Activated naive CD8-positive, alpha-beta T cell (primary cell): ENCODE results near the gene ORC6.
"Not testable (repeated sequence)": the region's sequence is repeated elsewhere in the genome, so short reads cannot be mapped to it uniquely, and the experiment has no call there.

ENCODE experiments used
- H3K27ac Mint-ChIP-seq: one replicate; pipeline ENCODE4 v1.8.0; 2021; ENCODE audit warnings: mixed read lengths
- H3K27me3 Mint-ChIP-seq: one replicate; pipeline ENCODE4 v1.8.0; 2021; ENCODE audit warnings: mixed read lengths
- H3K36me3 Mint-ChIP-seq: one replicate; pipeline ENCODE4 v1.8.0; 2021; ENCODE audit warnings: mixed read lengths
- H3K4me1 Mint-ChIP-seq: one replicate; pipeline ENCODE4 v1.8.0; 2021; ENCODE audit warnings: low read depth, mixed read lengths
- H3K4me3 Mint-ChIP-seq: one replicate; pipeline ENCODE4 v1.8.0; 2021; ENCODE audit warnings: mild to moderate bottlenecking, mixed read lengths
- H3K9me3 Mint-ChIP-seq: one replicate; pipeline ENCODE4 v1.8.0; 2021; ENCODE audit warnings: low read depth, mixed read lengths

ORC6 gene

DNA sequence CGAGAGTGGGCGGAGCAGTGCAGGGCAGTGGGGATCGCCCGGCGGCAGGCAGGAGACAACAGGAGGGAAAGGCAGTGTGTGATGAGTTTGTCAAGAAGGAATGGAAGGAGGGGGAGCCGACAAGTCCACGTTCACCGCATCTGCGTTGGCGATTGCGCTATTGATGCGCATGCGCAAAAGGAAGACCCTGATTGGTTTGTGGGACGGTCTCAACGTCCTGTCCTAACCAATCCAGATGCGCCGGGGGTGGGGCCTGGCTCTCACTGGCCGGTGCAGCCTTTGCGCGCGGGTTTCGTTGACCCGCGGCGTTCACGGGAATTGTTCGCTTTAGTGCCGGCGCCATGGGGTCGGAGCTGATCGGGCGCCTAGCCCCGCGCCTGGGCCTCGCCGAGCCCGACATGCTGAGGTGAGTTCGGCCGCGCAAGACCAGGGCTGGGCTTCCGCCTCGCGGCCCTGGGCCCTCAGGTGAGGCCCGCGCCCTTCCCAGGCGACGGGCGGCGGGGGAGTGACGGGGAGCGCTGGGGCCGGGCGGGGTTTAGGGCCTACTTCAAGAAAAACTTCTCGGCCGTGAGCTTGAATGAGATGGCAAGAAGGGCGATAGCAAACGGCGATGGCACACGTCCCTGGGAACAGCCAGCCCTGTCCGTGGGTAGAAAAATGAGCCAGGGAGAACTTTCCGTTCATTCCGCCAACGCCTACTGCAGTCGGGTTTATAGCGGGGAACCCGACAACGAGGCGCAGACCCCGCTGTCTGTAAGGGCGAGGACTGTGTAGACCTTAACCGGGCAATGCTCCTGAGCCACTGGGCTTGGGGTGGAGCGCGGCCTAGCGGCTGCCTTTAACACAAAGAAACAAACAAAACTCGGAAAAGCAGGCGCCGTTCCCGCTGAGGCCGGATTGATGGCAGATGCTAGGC is at the start of gene ORC6:
TSS of gene ORC6 (plus strand) at position 295 of the 916 bp plus-strand sequence. CDS start at position 342, 47 bp downstream.
- H3K36me3 Mint-ChIP-seq: peaks cover 2% of the 10 kb centered on the region
- no peak within 1 kb of the TSS for H3K4me3 Mint-ChIP-seq
- H3K27ac Mint-ChIP-seq: no peak within 1 kb of the TSS
- peaks cover 36% of the 10 kb centered on the region for H3K4me1 Mint-ChIP-seq
- H3K9me3 Mint-ChIP-seq: no peaks in the 10 kb centered on the region
- no peaks in the 10 kb centered on the region for H3K27me3 Mint-ChIP-seq

DNA sequence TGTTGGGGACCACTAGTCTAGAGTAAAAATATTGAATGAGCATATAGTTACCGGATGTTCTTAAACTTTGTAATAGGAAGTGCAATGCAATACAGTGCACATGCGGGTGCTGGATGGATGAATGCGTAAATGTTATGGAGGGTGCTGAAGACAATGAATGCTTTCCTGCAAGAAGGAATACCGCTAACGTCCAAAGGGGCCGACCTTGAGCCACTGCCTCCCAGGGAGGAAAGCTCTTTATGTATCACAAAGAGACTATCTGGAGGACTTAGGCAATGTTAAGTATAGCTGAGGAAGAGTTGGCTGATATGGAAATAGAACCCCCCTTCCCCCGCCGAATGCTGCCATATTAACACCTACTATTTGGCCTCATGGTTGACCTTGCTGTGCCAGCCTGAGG is 40.8 kb upstream of the ORC6 start:
- Mint-ChIP-seq H3K4me3 (no peak overlapping the region), H3K27me3 (peaks cover under 1% of the 10 kb centered on the region), H3K27ac (no peak overlapping the region), H3K36me3 (peaks cover 10% of the 10 kb centered on the region), H3K9me3 (peaks cover 1% of the 10 kb centered on the region), H3K4me1 (no peaks in the 10 kb centered on the region)

- Mint-ChIP-seq H3K27me3 (no peaks in the 10 kb centered on the region), H3K36me3 (peaks cover 6% of the 10 kb centered on the region), H3K4me3 (no peak overlapping the region), H3K9me3 (no peaks in the 10 kb centered on the region), H3K4me1 (no peaks in the 10 kb centered on the region), H3K27ac (no peak overlapping the region)
Measured at GRCh38 chr16:46649588-46650253, 39.7 kb upstream of the ORC6 start.

DNA sequence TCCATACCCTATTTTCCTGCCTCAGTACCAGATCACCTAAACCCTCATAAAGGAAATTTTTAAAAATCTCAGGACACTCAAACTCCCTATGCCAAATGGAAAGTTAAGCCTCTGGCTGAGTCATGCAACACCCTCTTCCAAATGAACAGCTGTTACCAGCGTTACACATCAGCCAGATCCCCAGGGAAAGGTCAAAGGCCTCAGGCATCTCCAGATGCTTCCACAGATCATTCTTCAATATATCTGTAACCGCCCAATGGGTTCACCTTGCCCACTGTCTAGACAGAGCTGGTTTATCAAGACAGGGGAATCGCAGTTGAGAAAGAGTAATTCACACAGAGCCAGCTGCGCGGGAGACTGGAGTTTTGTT is 39.2 kb upstream of the ORC6 start:
- Mint-ChIP-seq H3K4me1 (no peaks in the 10 kb centered on the region), H3K27me3 (no peaks in the 10 kb centered on the region), H3K36me3 (peaks cover 6% of the 10 kb centered on the region), H3K27ac (no peak overlapping the region), H3K4me3 (no peak overlapping the region), H3K9me3 (no peaks in the 10 kb centered on the region)

GRCh38 chr16:46651305-46651704 is 38.2 kb upstream of the ORC6 start:
- Mint-ChIP-seq H3K4me3 (no peak overlapping the region), H3K27me3 (no peaks in the 10 kb centered on the region), H3K4me1 (no peaks in the 10 kb centered on the region), H3K27ac (no peak overlapping the region), H3K36me3 (peaks cover 6% of the 10 kb centered on the region), H3K9me3 (no peaks in the 10 kb centered on the region)

- Mint-ChIP-seq H3K36me3 (peaks cover 2% of the 10 kb centered on the region), H3K4me1 (peaks cover 13% of the 10 kb centered on the region), H3K27ac (peak overlapping the region; percentile 79), H3K9me3 (no peaks in the 10 kb centered on the region), H3K4me3 (no peak overlapping the region), H3K27me3 (no peaks in the 10 kb centered on the region)
Measured at GRCh38 chr16:46658925-46659324, 30.5 kb upstream of the ORC6 start.

DNA sequence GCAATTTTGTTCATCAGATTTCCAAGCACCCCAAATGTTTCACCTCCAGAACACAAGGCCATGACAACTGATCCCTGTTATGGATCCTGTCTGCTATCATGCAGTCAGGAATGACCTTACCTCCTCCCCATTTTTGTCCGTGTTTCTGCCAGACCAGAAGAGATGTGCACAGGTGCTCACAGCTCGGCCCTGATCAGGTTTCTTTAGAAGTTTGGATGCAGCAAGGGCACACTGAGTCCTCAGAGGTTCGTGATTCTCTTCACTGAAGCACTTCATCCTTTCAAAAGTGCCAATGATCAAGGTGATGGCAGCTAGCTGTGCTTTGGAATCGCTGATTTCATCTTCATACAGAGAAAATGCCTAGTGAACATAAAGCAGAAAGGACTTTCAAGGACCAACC is 27.3 kb upstream of the ORC6 start:
- Mint-ChIP-seq H3K27ac (no peak overlapping the region), H3K4me3 (no peak overlapping the region), H3K36me3 (peaks cover 2% of the 10 kb centered on the region), H3K9me3 (no peaks in the 10 kb centered on the region), H3K27me3 (no peaks in the 10 kb centered on the region), H3K4me1 (peaks cover 13% of the 10 kb centered on the region)

DNA sequence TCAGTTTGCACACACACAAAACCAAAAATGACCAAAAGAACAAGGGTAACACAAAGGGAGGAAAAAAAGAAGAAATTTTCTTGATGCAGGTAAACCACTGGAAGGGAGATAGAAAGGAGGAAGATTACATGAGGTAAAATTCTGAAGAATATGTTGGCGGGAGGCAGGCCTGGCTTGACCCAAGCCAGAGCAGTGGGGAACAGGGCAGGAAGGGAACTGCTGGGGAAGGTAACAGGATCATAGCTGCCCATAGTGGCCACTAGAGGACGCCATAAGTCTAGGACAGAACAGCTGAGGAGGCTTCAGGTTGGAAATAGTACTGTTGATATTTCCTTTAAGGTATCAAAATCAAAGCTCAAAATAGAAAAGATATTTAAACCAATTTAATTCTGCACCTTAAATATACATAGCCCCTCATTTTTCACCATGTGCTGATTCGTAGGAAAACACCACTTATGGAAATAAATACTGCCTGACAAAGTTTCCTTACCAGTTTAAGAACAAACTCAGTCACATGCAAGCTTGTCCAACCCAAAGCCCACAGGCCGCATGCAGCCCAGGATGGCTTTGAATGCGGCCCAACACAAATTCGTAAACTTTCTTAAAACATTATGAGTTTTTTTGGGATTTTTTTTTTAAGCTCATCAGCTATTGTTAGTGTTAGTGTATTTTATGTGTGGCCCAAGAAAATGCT is 16.0 kb upstream of the ORC6 start:
- H3K27me3 Mint-ChIP-seq: no peaks in the 10 kb centered on the region
- no peaks in the 10 kb centered on the region for H3K9me3 Mint-ChIP-seq
- H3K27ac Mint-ChIP-seq: no peak overlapping the region

DNA sequence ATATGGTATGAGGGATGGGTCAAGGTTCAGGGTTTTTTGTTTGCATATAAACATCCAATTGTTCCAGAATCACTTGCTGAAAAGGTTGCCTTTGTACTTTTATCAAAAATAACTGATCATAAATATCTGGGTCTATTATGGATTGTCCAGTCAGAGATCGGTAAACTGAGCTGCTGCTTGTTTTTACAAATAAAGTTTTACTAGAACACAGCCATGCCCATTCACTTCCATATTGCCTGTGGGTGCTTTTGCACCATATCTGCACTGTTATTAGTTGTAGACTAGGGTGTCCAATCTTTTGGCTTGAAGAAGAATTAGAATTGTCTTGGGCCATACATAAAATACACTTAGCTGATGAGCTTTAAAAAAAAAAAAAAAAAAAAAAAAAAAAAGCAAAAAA is 11.5 kb upstream of the ORC6 start:
- H3K27ac Mint-ChIP-seq, H3K4me1 Mint-ChIP-seq, H3K4me3 Mint-ChIP-seq, H3K9me3 Mint-ChIP-seq, H3K27me3 Mint-ChIP-seq: not testable (repeated sequence)
- H3K36me3 Mint-ChIP-seq: peaks cover 12% of the 10 kb centered on the region

More for the DNA sequence above, 16.0 kb upstream of the ORC6 start:
- Mint-ChIP-seq H3K4me3 (no peak overlapping the region), H3K4me1 (no peaks in the 10 kb centered on the region), H3K36me3 (peaks cover 11% of the 10 kb centered on the region)

DNA sequence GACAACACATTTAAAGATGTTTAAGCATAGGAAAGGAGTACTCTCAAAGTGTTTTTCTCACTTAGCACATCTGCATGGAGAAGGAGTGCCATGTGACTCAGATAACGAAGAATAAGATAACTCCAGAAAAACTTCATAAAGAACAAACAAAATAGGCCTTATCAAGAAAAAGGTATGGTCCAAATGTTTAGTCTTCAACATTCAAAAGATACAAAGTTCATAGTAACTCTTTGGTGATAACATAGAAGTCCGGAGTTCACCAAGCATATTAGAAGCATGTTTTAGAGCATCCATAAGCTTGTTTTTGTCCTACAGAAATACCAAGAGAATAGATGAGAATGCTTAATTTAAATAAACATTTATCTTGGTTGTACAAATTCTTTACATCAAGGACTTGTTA is 7.6 kb upstream of the ORC6 start:
- H3K27ac Mint-ChIP-seq, H3K4me3 Mint-ChIP-seq, H3K36me3 Mint-ChIP-seq, H3K9me3 Mint-ChIP-seq, H3K27me3 Mint-ChIP-seq: not testable (repeated sequence)
- peaks cover 39% of the 10 kb centered on the region for H3K4me1 Mint-ChIP-seq

GRCh38 chr16:46686815-46687473 is 2.5 kb upstream of the ORC6 start:
- Mint-ChIP-seq H3K4me3 (no peak overlapping the region), H3K36me3 (no peaks in the 10 kb centered on the region), H3K4me1 (peaks cover 56% of the 10 kb centered on the region), H3K9me3 (no peaks in the 10 kb centered on the region), H3K27ac (no peak overlapping the region), H3K27me3 (no peaks in the 10 kb centered on the region)

DNA sequence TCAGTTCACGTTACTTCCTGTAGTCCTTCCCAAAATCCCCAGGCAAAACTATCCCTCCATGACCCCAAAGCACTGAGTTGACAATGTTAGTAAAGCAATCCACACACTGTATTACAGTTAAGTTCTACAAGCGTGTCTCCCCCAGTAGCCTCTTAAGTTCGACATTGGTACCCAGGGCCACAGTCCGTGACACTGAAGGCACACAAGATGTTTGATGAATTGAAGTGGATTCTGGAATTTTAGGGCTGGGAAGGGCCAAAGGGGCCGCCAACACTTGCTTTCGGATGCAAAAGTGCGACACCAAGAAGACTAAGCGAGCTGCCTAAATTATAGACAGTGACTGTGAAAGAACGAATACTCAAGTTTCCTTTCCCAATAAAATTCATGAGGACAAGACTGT is 2.0 kb upstream of the ORC6 start:
- Mint-ChIP-seq H3K4me1 (peaks cover 52% of the 10 kb centered on the region), H3K27me3 (no peaks in the 10 kb centered on the region), H3K4me3 (no peak overlapping the region), H3K27ac (peak overlapping the region; percentile 25), H3K9me3 (no peaks in the 10 kb centered on the region), H3K36me3 (peaks cover 2% of the 10 kb centered on the region)

DNA sequence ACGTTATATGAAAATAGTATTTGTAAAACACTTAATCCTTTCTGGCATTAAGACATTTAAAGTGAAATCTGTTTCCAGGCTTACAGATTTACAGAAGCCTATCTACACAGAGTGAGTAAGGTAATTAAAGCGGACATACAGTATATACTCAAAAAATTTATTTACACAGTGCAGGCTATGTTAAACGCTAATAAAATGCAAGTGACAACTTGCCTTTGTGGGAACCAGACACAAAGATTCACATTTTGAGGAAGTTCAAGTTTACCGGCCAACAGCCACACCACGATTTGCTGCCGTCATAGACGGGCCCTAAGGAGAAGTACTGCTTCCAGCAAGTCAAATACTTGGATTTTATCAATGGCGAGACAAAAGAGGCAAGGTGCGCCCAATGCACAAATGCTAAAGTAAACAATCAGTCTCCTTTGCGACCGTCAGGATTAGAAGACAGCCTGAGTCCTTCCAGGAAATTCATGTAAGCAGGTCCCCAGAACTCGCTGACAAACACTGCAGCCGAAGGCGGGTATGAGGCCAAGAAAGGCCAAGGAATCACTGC is 1.3 kb upstream of the ORC6 start:
- Mint-ChIP-seq H3K4me3 (no peak overlapping the region), H3K4me1 (peaks cover 48% of the 10 kb centered on the region), H3K27ac (no peak overlapping the region), H3K36me3 (peaks cover 2% of the 10 kb centered on the region), H3K9me3 (no peaks in the 10 kb centered on the region), H3K27me3 (no peaks in the 10 kb centered on the region)

DNA sequence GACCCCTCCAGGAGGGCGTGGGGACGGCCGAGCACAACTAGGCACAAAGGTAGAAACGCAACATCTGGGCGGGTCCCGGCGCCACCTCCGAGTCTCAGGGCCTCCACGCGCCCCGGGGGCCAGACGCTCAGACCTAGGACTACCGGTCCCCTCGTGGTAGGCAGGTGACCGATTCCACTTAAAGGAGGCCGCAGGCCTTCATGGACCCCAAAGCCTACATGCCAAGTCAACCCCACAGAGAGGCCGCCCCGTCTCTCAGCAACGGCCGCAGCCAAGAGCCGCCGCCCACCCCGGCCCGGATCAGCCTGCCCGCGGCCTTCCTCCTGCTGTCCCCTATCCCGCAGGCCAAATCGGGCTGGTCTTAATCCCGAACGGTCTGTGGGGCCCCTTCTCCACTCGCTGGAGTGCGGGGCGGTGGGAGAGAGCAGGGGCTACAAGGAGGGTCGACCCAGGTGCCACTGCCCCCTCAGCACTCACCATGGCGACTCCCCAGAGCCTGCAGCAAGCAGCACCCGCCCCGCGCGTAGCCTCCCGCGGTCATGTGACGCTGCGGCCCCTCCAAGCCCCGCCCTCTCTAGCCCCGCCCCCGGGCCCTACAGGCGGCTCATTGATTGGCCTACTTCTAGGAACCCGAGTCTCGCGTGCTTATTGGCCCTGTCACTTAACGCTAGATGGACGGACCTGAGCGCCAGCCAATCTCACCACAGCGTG is 650 bp upstream of the ORC6 start, which contains the start of gene VPS35:
TSS of gene VPS35 (minus strand) at position 525 of the 711 bp plus-strand sequence. CDS start at position 480, 45 bp downstream.
- Mint-ChIP-seq H3K27me3 (no peaks in the 10 kb centered on the region), H3K4me3 (no peak within 1 kb of the TSS), H3K4me1 (peaks cover 44% of the 10 kb centered on the region), H3K27ac (no peak within 1 kb of the TSS), H3K36me3 (peaks cover 2% of the 10 kb centered on the region), H3K9me3 (no peaks in the 10 kb centered on the region)
